RPMI8226 (cell line): ENCODE data around the gene DNAJB11.
"Not testable (repeated sequence)": the region's sequence is repeated elsewhere in the genome, so short reads cannot be mapped to it uniquely, and the experiment has no call there.

Experiments
- DNase-seq: peaks from one replicate; pipeline ENCODE4 v3.0.0-alpha.2; 2015

The DNAJB11 gene

DNA sequence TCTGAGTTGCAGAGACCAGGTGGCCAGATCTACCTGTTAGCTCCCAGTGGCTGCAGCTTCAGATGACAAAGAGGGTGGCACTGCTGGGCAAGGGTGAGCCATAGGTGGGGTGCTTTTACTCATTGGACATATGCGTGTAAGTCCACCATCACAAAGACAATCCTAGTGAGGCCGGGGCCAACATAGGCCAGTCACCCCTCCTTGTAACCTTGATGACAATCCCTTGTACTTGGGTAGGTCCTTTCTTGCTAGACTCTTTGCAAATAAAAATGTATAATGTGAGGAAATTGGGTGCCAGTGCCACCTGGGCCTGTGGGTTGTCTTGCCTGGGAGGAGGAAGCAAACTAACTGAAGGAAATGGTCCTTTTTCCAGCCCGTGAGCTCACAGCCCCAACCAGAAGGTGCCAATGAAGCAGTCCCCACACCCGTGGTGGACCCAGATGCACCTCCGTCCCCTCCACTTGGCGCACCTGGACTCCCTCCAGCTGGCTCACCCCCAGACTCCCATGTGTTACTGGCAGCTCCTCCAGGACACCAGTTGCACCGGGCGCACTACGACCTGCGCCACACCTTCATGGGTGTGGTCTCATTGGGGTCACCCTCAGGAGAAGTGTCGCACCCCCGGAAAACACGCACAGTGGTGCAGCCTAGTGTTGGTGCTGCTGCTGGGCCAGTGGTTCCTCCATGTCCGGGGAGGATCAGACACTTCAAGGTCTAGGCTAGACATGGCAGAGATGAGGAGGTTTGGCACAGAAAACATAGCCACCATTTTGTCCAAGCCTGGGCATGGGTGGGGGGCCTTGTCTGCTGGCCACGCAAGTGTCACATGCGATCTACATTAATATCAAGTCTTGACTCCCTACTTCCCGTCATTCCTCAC lies 49.9 kb downstream of the DNAJB11 start:
- DNase-seq: no peak

DNA sequence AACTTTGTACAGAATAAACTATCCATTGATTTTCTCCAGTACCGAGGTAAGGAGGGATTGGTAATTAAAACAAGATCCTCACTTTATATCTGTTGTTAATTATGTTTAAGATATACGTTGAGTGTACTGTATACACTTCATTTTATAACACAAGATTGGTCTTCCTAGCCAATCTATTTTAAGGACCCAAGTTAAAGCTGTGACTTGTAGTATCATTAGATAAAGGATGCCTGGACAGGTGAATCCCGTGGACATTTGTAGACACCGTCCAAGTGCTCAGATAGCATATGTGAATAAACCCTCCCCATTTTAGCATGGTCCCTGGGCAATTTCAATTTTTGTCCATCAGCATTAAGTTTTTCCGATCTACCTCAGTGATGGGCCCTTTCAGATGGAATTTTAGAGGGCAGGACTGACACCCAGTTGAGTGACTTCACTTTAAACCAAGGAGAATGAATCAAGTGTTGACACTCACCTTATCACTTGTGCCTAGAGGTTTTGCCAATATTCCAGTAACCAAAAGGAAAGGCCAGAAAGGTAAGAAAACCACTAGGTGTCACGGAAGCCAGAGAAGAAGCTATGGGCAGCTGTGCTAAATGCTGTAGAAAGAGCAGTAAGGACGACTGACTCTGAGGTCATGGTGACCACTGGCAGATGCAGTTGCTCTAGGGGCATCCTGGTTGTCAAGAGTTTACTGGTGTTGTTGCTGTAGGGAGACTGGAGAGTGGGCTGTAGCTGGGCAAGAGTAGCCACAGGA lies 51.6 kb downstream of the DNAJB11 start:
- DNase-seq: no peak

GRCh38 chr3:186622651-186623310 lies 52.3 kb downstream of the DNAJB11 start:
- DNase-seq: no peak

DNA sequence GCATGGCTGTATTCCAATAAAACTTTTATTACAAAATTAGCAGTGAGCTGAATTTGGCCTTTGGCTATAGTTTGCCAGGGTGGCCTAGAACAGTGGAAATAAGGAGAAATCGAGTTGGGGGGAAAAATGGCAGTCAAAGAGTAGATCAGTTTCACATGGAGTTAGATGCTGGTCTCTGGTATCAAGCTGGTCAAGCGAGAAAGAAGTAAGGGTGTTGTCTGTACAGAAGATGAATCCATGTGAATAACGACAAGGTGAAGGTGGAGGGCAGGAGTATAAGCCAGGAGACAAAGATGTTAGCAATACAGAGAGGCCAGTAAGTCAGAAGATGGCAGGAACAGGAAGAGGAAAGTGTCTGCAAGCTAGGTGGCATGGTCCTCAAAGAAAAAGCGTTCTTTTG lies 54.1 kb downstream of the DNAJB11 start:
- DNase-seq: no peak

DNA sequence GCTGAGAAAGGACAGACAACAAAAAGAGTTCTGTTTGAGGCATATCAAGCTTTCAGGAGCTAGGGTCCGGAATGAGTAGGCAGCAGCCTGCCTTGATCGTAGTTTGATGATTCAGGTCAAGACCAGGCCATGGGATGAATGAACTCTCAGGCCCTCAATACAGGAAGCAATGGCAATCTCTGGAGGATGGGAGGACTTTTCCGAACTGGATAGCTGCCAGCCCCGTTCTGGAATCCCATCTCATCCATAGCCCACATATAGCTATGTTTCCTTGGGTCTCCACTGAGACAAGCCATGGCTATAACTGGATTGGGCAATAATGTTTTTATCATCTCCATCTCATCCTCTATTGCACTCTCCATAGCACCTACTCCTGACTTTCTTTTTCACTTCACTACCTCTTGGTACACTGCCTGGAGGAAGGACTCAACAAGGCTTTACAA lies 55.1 kb downstream of the DNAJB11 start:
- no peak for DNase-seq

DNA sequence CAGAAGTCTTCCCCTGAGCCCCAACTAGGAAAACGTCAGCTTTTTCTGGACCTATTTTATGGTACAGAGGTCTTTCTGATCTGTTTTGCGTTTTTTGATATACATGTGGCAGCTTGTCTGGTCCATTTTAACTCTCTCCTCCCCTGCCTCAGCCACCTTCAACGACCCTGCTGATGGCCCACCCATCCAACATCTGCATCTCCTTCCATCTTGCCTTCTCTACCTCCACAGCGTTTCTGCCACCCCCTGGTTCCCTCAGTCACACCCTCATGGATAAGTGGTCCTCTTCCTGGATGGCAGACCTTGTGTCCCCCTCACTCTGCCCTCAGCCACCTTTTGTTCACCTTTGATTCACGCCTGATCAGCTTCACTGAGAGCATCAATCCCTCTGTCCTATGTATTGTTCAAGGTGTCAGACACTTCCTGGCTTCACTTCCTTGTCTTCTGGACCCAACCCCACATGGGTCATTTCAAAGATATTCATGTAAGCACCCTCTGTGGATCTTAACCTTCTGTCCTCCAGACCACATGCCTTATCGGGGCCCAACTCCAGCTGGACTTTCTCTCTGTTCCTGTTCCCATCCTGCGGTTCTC lies 55.8 kb downstream of the DNAJB11 start:
- DNase-seq: no peak

- DNase-seq: no peak
These were observed 57.4 kb downstream of the DNAJB11 start for GRCh38 chr3:186627852-186628414.

- DNase-seq: no peak
These were observed 58.2 kb downstream of the DNAJB11 start for GRCh38 chr3:186628756-186629155.

GRCh38 chr3:186630950-186631641 lies 60.6 kb downstream of the DNAJB11 start:
- DNase-seq: no peak

DNA sequence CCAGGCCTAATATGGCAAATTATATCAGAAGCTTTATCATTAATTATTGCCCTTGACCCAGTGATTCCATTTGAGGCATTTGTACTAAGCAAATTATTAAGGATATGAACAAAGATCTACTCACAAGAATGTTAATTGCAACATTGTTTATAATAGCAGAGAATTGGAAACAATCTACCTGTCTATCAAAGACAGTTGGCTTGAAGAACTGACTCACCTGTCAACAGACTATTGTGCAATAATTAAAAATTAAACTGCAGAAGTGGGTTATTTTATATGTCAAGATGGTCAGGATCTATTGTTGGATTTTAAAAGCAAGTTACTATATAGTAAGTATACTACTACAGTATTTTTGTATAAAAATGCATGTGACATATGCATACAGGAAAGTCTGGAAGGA lies 63.0 kb downstream of the DNAJB11 start:
- DNase-seq: no peak

DNA sequence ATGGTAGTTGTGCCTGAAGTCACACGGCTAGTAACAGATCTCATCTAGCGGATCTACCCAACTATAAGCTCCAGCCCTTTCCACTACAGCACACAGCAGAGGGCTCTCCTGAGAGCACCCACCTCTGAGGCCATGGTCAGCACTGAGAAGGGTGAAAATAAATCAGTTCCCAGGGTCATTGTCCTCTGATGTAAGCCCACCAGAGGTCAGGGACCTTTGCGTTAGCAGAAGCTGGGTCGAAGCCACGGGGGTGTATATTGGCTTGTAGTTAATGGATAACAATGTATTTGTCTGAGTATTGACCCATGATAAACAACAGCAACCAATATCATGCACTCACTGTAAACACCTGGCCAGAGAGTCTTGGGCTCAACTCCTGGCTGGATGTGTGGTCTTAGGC lies 63.7 kb downstream of the DNAJB11 start:
- not testable (repeated sequence) for DNase-seq
